SK-N-MC (cell line): Measurements from ENCODE around the gene VPS11.

Experiments
- DNase-seq: peaks from one replicate; pipeline ENCODE4 v3.0.0-alpha.2; 2011; ENCODE audit warnings: low read depth, low spot score
- H3K27ac ChIP-seq: fragments of 200-600 bp; sonication (generic); 2 replicates; pipeline ENCODE4 v1.5.1; 2016; ENCODE audit warnings: mixed run types
- H3K36me3 ChIP-seq: fragments of 200-600 bp; sonication (generic); 2 replicates; pipeline ENCODE4 v1.6.1; 2017; ENCODE audit warnings: antibody characterized with exemption, low read length, mixed read lengths; ENCODE audit not compliant: insufficient read depth
- H3K4me3 ChIP-seq: fragments of 200-600 bp; sonication (generic); 2 replicates; pipeline ENCODE4 v1.5.1; 2016
- H3K9ac ChIP-seq: fragments of 200-600 bp; sonication (generic); 2 replicates; pipeline ENCODE4 v1.8.0; 2017; ENCODE audit warnings: mixed run types, mixed read lengths; ENCODE audit not compliant: insufficient read length
- H3K9me3 ChIP-seq: fragments of 200-600 bp; sonication (generic); 2 replicates; pipeline ENCODE4 v1.6.1; 2017; ENCODE audit warnings: low read depth, mild to moderate bottlenecking, antibody characterized with exemption, low read length, moderate library complexity, mixed read lengths
- EZH2 ChIP-seq: fragments of 200-600 bp; sonication (generic); IDR thresholded peaks from one replicate; pipeline ENCODE4 v1.6.1; 2017; ENCODE audit warnings: antibody characterized with exemption
- FOXP2 ChIP-seq: optimal IDR thresholded peaks from 2 replicates; pipeline ENCODE3; 2011; ENCODE audit warnings: mild to moderate bottlenecking, moderate library complexity; ENCODE audit not compliant: insufficient read depth; ENCODE audit errors: extremely low read length, control extremely low read depth
- POLR2AphosphoS5 ChIP-seq: IDR thresholded peaks from 2 replicates; pipeline ENCODE4 v1.6.1; 2012; ENCODE audit warnings: mild to moderate bottlenecking, low read depth, low read length, borderline replicate concordance

Gene VPS11

DNA sequence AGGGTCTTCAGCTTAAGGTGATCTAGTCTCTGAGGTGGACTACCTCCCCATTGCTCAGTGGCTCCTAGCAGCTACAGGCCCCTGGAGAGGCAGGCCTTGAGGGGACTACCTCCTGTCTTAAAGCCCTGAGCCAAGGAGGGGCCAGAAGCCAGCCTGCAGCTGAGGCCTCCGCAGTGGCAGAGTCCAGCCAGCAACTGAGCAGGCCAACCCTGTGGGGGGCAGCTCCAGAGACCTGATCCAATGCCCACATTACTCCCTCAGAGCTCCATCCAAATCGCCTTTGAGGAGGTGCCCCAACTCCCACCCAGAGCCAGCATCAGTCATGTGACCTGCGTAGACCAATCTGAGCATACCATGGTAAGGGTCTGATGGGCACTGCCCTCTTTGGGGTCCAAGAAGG is 42.2 kb downstream of the VPS11 start:
- H3K4me3 ChIP-seq = no peak overlapping the region
- H3K27ac ChIP-seq = no peak overlapping the region
- no peak for DNase-seq
- no peak overlapping the region for H3K9ac ChIP-seq
- TF ChIP-seq EZH2 = no peak
- TF ChIP-seq POLR2AphosphoS5 = no peak
- no peak for TF ChIP-seq FOXP2
- H3K36me3 ChIP-seq = peaks cover 16% of the 10 kb centered on the region
- H3K9me3 ChIP-seq = no peaks in the 10 kb centered on the region

DNA sequence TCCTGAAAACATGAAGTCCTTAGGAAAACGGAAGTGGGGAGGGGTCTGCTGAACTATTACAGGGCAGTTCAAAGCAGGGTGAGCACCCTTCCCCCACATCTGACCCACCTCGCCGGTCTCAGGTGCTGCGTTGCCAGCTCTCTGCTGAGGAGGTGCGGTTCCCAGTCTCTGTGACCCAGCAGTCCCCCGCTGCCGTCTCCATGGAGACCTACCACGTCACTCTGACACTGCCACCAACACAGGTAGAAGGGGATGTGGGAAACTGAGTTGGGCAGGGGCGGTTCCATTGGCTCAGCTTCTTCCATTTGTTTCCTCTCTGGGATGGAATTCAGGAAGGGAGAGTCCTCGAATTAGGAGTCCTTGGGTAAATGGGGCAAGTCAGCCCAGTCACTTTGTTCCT is 42.8 kb downstream of the VPS11 start:
- no peak for TF ChIP-seq FOXP2
- TF ChIP-seq EZH2 = no peak
- no peak for TF ChIP-seq POLR2AphosphoS5
- no peak overlapping the region for H3K9ac ChIP-seq
- H3K9me3 ChIP-seq = no peaks in the 10 kb centered on the region
- H3K36me3 ChIP-seq = peaks cover 19% of the 10 kb centered on the region
- H3K27ac ChIP-seq = no peak overlapping the region
- no peak for DNase-seq
- H3K4me3 ChIP-seq = no peak overlapping the region

DNA sequence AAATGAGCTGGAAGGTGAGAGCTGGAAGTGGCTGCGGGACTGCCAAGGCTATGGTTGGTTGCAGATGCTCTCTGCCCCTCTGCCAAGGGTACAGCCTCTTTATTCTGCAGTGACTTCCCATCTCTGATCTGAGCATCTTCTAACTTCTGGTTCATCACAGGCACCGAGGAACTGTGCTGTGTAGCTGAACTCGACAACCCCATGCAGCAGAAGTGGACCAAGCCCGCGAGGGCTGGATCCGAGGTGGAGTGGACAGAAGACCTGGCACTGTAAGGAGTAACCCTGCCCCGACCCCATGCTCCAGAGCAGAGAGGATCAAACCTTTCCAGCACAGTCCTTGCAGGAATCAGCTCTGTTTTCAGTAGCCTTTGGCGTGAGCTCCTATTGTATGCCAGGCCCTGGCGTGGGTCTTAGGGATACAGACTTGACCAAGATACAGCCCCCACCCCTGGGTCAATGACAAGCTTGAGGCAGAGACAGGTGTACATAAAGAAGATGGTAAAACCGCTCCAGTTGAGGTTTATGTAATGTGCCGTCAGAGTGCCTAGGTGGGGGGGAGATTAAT is 43.8 kb downstream of the VPS11 start:
- Histone ChIP-seq H3K36me3 (peaks cover 25% of the 10 kb centered on the region), H3K9me3 (no peaks in the 10 kb centered on the region), H3K4me3 (no peak overlapping the region), H3K27ac (no peak overlapping the region), H3K9ac (no peak overlapping the region)
- no peak for DNase-seq
- TF ChIP-seq POLR2AphosphoS5 = no peak
- no peak for TF ChIP-seq FOXP2
- TF ChIP-seq EZH2 = no peak

DNA sequence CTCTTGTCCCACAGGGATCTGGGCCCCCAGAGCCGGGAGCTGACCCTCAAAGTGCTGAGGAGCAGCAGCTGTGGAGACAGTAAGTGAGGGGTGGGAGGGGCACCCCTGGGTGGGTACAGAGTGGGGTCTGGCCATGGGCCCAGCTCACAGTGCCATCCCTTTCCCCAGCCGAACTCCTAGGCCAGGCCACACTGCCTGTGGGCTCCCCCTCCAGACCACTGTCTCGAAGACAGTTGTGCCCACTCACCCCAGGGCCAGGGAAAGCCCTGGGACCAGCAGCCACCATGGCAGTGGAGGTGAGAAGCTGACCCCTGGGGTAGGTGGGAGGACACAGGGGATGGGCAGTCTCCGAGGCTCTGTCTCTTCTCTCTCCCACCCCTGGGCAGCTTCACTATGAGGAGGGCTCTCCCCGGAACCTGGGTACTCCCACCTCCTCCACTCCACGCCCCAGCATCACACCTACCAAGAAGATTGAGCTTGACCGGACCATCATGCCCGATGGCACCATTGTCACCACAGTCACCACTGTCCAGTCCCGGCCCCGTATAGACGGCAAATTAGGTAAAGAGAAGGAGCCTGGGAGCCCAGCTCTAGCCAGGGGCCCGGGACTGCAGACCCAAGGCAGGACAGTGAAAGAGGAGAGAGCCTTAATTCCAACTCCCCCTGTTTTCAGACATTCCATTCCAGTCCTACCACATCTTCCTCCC is 44.8 kb downstream of the VPS11 start:
- peaks cover 28% of the 10 kb centered on the region for H3K36me3 ChIP-seq
- no peaks in the 10 kb centered on the region for H3K9me3 ChIP-seq
- no peak overlapping the region for H3K9ac ChIP-seq
- H3K4me3 ChIP-seq = no peak overlapping the region
- no peak for DNase-seq
- no peak for TF ChIP-seq FOXP2
- TF ChIP-seq EZH2 = no peak
- TF ChIP-seq POLR2AphosphoS5 = no peak
- no peak overlapping the region for H3K27ac ChIP-seq

DNA sequence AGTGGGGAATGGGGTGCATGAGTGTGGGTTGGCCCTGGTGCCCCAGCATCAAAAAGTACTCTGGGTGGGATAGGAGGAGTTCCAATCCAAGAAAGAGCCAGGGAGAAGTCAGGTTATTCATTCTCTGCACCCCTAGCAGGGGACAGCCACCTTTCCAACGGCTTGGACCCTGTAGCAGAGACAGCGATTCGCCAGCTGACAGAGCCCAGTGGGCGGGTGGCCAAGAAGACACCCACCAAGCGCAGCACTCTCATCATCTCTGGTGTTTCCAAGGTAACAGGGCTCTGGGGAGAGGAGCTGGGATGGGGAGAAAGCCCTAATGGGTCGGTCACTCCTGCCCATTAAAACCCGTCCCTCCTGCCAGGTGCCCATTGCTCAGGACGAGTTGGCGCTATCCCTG is 46.1 kb downstream of the VPS11 start:
- H3K9me3 ChIP-seq = no peaks in the 10 kb centered on the region
- H3K9ac ChIP-seq = no peak overlapping the region
- H3K4me3 ChIP-seq = no peak overlapping the region
- TF ChIP-seq POLR2AphosphoS5 (no peak), FOXP2 (no peak), EZH2 (no peak)
- DNase-seq = no peak
- H3K36me3 ChIP-seq = peaks cover 32% of the 10 kb centered on the region
- H3K27ac ChIP-seq = no peak overlapping the region

DNA sequence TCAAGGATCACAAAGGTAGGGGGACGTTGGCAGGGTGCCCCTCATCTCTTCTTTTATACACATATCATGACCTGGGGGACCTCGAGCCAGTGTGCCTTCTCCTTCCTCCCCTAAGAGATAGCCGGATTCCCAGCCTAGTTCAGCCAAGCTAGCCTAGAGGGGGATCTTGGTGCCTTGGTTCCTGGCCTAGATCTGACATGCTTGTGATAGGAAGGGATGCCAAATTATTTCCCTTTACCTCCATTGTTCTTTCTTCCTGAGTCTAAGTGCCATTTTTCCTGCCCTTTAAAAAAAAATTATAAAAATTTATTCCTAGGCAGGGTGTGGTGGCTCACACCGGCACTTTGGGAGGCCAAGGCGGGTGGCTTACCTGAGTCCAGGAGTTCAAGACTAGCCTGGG is 46.7 kb downstream of the VPS11 start:
- peaks cover 32% of the 10 kb centered on the region for H3K36me3 ChIP-seq
- H3K4me3 ChIP-seq = no peak overlapping the region
- no peaks in the 10 kb centered on the region for H3K9me3 ChIP-seq
- no peak overlapping the region for H3K27ac ChIP-seq
- TF ChIP-seq POLR2AphosphoS5 (no peak), FOXP2 (no peak), EZH2 (no peak)
- H3K9ac ChIP-seq = no peak overlapping the region
- DNase-seq = no peak

DNA sequence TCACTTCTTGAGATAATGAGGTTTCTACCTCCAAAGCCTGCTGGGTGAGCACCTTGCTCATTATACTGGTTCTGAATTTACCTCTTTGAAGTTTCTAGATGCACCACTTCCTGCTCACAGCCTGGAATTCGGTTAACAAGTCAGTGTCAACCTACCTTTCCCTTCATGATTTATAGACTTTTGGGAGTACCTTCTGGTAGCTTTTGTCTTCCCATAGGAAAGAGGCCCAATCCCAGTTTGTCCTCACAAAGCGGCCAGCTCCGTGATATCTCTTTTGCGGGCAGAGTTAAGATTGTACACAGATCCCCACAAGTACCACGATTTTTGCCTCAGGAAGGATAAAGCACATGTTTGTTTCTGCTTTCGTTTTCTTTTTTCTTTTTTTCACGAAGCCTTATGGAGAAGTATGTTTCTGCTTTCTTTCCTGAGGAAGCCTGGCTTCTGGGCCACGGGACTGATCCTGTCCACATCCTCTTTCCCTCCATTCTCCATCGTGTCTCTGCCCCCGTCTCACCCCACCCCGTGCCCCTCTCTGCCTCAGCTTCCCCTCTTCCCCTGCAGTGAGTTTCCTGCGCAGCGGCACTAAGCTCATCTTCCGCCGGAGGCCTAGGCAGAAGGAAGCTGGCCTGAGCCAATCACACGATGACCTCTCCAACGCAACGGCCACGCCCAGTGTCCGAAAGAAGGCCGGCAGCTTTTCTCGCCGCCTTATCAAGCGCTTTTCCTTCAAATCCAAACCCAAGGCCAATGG is 48.0 kb downstream of the VPS11 start:
- DNase-seq = no peak
- no peak for TF ChIP-seq POLR2AphosphoS5
- no peak for TF ChIP-seq FOXP2
- no peak for TF ChIP-seq EZH2
- no peak overlapping the region for H3K9ac ChIP-seq
- H3K27ac ChIP-seq = no peak overlapping the region
- H3K36me3 ChIP-seq = peaks cover 32% of the 10 kb centered on the region
- no peak overlapping the region for H3K4me3 ChIP-seq
- H3K9me3 ChIP-seq = no peaks in the 10 kb centered on the region

DNA sequence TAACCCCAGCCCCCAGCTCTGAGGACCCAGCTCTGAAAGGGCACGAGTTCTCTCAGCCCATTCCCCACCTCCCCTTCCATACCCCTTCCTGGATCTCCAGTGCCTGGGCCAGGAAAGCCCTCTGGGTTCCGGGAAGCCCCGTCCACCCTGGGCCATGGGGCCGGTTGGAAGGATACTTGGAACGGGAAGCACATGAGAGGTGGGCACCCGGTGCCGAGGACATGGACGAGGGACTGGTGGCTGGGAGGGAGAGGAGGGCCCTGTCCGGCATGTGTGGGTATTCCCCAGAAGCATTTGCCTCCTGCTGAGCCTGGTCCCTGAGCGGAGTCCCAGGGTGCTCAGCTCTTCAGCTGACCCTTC is 48.6 kb downstream of the VPS11 start:
- Histone ChIP-seq H3K4me3 (no peak overlapping the region), H3K9me3 (no peaks in the 10 kb centered on the region), H3K9ac (no peak overlapping the region), H3K27ac (no peak overlapping the region), H3K36me3 (peaks cover 28% of the 10 kb centered on the region)
- no peak for TF ChIP-seq POLR2AphosphoS5
- no peak for TF ChIP-seq EZH2
- TF ChIP-seq FOXP2 = no peak
- no peak for DNase-seq

DNA sequence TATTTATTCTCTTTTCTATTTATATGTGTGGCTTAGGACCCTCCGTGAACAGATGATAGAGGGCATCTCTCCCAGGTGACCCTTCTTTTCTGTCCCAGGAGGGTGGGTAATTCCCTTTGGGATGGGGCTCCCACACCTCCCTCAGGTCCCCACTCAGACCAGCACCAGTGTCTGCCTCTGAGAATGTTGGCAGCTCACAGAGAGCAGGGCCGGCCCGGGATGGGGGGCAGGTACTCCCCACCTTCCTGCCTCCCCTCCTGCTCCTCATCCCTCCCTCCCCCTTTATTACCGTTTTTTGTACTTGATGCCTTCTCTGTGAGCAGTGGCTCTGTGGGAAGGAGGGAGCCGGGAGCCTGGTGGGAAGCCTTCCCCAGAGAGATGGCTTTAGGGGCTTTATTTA is 49.0 kb downstream of the VPS11 start:
- Histone ChIP-seq H3K4me3 (no peak overlapping the region), H3K36me3 (peaks cover 24% of the 10 kb centered on the region), H3K9ac (no peak overlapping the region), H3K27ac (no peak overlapping the region), H3K9me3 (no peaks in the 10 kb centered on the region)
- TF ChIP-seq POLR2AphosphoS5 = no peak
- no peak for TF ChIP-seq FOXP2
- no peak for TF ChIP-seq EZH2
- DNase-seq = no peak
